ENCODE measurements around the gene GPR146.

The GPR146 gene

GRCh38 chr7:1049006-1049741, 4.8 kb downstream of the GPR146 start:
- TF ChIP-seq CTCF (IDR thresholded peaks at IDR 0.05; ENCODE audit: low read depth, low read length) = no peak
- H3K4me3 ChIP-seq (ENCODE audit: low read depth, low read length) = no peak overlapping the region

GRCh38 chr7:1049801-1050200, 5.5 kb downstream of the GPR146 start:
- no peak overlapping the region for H3K4me3 ChIP-seq (ENCODE audit: low read depth, low read length)
- TF ChIP-seq CTCF (IDR thresholded peaks at IDR 0.05; ENCODE audit: low read depth, low read length) = no peak

GRCh38 chr7:1050254-1050906, 6.0 kb downstream of the GPR146 start:
- no peak for TF ChIP-seq CTCF (IDR thresholded peaks at IDR 0.05; ENCODE audit: low read depth, low read length)
- H3K4me3 ChIP-seq (ENCODE audit: low read depth, low read length) = no peak overlapping the region

- TF ChIP-seq CTCF (IDR thresholded peaks at IDR 0.05; ENCODE audit: low read depth, low read length) = no peak
- H3K4me3 ChIP-seq (ENCODE audit: low read depth, low read length) = no peak overlapping the region
Observed at GRCh38 chr7:1050956-1051690, 6.8 kb downstream of the GPR146 start.

- TF ChIP-seq CTCF (IDR thresholded peaks at IDR 0.05; ENCODE audit: low read depth, low read length) = no peak
Observed at GRCh38 chr7:1052031-1052818, 7.9 kb downstream of the GPR146 start.

GRCh38 chr7:1053002-1053411, 8.7 kb downstream of the GPR146 start:
- H3K4me3 ChIP-seq (ENCODE audit: low read depth, low read length) = no peak overlapping the region

More at GRCh38 chr7:1052031-1052818, 7.9 kb downstream of the GPR146 start:
- H3K4me3 ChIP-seq (ENCODE audit: low read depth, low read length) = no peak overlapping the region

More at GRCh38 chr7:1053002-1053411, 8.7 kb downstream of the GPR146 start:
- TF ChIP-seq CTCF (IDR thresholded peaks at IDR 0.05; ENCODE audit: low read depth, low read length) = no peak

Measured in WI38 (cell line).